Activated CD4-positive, alpha-beta T cell treated with anti-CD3 and anti-CD28 coated beads for 48 hours (primary cell): ENCODE data around the gene SLC7A1.

Experiments
- DNase-seq: peaks from one replicate; pipeline ENCODE4 v3.0.0-alpha.2; 2020

SLC7A1 gene

DNA sequence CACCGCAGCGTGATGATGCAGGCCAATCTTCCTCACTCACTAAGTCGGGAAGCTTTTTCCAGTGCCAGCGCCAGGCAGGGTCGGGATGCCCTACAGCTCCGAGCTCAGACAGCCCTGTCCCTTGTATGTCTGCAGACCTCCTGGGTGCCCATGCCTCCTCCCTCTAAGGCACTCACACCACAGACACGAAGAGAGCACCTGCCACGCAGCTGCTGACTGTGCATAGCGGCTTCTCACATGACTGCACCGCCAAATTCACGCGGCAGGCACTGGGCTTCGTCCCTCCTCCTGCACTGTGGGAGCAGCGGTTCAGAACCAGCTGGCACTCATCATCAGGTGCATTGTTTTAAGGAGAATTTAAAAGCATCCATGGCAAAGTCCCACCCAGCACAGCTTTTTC, 88.1 kb downstream of the SLC7A1 start:
- DNase-seq, result no peak

DNA sequence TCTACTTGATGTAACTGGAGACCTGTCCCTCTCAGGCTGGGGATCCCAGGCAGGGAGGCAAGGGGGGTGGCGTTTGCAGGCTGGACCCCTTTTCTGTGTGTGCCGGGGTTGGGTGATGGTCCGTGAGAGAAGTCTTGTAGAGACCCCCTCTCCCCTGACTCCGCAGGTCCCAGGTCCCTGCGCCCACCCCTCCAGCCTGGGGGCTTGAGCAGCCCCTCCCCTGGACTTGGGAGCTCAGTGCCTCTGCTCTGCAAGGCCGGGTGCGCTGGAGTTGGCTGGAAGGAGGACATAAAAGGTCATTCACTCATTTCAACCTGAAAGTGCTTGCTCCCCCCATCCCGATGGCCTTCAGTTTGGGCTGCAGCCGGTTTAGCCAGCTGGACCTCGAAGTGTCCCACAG, 89.5 kb downstream of the SLC7A1 start:
- DNase-seq, result no peak

DNA sequence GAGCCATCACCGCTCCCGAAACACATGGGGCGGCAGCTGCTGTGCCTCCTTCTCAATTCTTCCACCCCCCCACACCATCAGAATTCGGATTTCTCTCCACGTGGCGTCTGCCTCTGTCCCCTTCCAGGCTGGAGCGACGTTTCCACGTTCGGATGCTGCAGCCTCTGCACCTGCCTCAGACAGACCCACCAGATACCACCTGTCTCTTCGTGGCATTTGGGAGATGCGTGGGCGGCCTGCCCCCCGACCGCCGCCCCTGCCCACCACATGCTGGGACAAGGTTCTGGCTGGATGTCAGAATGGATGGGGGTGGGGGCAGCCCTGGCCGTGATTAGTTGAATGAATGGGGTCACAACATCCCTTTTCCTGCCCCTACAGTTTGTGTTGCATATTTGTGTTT, 90.0 kb downstream of the SLC7A1 start:
- no peak for DNase-seq

DNA sequence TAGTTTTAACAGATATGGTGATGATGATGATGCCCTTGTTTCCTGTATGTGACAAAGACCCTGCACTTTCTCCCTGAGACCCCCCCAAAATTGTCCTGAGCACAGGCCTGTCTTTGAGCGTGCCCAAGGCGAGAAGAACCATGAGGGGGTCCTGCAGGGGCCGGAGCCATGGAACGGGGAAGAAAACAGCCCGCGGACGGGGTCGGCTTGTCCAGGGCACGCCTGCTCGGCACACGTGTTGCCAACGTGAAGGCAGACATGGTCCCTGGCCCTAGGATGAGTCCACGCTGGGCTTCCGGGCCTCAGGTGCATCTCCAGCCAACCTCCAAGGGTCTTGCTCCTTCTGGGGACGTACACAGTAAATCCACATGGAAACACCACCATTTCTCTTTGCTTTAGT, 90.8 kb downstream of the SLC7A1 start:
- DNase-seq, result no peak

DNA sequence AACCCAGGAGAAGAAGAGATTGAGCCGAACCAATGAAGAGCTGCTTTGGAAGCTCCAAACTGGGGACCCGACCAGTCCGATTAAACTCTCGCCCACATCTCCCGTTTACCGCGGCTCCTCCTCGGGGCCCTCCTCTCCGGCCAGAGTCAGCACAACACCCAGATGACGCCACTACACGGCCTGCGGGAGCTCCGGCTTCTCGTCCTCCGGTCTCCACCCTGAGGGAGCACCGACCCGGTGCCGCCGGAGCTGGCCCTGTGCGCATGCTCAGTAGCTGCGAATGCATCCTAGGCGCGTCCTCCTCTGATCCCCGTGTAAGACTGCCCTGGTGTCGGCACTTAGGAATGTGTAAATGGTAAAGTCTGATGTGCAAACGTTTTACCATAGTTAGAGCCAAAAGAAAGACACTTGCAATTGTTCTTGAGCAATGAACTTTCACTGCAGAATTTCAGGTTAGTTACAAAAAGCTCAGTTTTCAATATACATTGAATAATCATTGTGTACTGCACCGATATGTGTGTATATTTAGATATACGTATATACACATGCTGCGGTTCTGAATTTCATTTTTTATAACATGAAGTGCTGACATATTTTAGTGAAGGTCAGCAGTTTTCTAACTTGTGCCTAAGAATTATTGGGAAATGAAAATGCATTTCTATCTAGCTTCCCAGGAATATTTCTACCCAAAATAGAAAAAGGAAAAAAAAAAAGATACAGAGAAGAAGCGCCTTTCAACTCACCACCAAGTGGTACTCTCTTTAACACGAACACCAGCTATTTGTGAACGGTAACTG, 92.2 kb downstream of the SLC7A1 start:
- DNase-seq, result no peak

DNA sequence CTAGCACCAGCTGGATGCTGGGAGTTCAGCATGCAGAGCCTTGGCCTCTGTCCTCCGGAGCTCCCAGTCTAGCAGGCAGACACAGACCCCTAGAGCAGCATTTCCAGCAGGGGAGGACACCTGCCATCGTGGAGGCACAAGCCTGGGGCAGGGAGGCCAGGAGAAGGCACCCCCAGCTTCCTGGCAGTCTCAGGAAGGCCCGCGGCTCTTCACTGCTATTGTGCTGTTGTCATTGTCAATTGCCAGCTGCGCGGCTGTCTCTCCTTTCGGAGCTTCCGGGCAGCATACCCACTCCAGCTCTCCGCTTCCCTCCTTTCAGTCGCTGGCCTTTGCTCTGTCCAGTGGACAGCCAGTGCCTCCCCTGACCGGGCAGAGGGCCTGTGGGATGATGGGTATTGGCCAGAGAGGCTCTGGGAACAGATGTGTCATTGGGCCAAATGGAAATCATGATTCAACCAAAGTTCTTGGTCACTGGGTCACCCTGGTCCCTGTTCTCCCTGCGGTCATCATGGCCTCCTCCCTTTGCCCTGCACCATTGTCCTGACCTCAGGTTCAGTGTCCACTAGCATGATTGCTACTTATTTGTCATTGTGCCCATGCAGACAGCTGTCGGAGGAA, 93.0 kb downstream of the SLC7A1 start:
- no peak for DNase-seq

DNA sequence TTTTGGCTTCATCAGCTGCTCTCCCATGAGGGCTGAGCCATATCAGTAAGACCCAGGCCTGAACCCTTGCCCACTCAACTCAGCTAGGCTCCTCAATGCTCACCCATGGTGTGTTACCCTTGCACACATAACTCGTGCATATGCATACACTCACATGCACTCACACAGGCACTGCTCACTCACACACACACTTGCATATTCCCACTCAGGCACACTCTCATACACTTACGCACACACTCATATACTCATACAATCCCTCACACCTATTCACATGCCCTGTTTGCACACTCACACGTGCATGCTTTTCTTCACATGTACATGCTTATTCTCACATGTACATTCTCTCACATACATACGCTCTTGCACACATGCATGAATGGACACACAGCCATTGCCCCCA, 93.8 kb downstream of the SLC7A1 start:
- no peak for DNase-seq

DNA sequence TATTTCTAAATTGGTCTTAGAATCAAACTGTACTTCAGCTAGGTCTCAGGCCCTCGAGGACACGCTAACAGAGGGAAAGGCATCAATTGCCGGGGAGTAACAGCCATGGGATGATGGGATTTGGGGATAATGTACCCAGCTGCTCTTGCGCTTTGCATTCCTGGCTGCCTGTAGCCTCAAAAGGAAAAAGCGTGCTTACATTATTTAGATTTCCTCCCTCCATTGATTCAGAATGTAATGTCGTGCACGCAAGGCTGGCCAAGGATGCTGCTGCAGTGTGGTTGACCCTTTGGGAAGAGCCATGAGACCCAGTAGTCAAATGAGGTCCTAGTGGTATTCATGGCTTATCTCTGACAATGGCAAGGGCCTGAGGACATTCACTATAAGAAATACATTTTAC, 95.1 kb downstream of the SLC7A1 start:
- no peak for DNase-seq

DNA sequence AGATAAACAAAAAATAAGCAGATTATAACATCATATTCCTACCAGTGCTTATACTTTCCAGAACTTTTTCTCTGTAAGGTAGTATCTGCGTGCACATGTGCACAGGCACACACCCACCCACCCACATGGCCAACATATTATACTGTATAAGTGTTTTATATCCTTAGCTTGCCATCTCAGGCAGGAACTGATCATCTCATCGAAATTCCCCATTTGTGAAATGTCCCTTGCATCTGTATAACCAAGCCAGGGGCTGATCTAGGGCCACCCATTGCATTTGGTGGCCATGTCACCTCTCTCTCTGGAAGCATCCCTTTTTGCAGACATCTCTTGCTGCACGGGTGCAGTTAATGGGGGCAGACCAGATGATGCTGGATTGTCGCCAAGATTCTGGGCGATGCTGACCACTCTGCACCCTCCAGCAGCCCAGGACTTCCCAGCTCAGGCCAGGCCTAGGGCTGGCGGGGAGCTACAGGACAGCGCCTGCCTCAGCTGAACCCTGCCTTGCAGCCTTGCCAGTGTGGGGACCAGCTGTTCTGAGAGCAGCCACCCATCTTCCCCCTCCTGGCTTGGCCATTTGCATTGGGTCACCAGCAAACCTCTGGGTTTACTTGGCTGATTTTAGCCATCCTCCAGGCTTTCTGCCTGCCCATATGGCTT, 95.9 kb downstream of the SLC7A1 start:
- DNase-seq, result no peak

DNA sequence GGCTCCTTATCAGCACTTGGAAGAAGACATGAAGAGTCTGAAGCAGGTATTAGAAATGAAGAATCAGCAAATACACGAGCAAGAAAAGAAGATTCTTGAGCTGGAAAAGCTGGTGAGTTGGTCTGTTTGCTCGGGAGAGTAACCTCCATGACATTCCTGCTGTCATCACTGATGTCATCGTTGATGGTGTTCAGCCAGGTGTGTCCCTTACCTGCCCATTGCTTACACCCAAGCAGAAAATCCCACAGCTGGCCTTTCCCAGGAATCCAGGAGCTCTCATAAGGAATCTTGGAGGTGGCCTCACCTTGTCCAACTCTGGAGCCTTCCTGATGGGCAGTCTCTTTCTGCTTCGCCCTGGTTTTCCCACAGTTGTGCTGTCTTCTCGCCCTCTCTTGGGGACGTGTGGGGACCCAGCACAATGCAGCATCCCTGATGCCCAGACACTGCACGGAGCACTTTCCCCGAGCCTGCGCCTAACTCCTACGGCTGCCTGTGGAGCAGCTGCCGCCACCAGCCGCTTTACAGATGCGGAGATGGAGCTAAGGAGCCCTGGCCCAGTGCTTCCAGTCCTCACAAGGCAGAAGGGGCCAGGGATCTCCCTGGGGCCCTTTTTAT, 97.0 kb downstream of the SLC7A1 start:
- DNase-seq, result no peak

DNA sequence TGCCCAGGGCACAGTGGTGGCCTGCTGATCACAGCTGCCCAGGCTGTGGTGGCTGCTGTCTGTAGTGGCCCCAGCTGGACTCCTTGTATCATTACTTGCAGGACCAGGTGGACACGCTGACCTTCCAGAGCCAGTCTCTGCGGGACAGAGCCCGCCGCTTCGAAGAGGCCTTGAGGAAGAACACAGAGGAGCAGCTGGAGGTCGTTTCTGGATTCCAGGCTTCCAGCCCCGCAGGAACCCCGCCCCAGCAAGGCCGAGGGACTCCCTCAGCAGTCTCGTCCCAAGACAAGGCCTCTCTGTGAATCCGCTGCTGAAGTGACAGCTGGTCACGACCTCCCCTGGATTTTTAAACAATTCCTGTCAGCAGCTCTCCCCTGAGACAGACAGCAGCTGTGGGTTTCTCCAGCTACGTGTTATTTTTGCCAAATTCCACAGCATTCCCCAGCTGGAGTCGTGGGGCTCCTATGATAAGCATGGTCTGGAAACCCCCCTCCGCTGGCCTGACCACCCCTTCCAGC, 98.3 kb downstream of the SLC7A1 start:
- no peak for DNase-seq

DNA sequence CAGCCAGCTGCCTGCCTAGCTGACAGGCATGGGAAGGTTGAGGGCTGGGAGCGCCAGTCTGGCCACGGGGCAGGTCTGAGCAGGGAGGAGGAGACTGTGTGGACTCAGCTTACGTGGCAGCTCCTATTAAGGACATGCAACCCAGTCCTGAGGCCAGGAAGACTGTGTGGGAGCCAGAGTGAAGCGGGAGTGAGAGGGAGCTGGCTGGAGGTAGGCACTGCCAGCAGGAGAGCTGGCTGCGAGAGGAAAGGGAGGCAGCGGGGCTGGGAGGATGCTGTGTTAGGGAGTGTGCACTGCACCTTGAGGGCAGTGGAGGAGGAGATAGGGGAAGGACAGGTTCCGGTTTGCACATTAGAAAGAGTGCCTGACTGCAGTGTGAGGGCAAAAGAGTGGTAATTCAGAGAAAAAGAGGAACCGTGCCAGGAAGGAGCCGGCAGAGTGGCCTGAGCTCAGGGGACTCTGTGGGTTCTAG, 99.2 kb downstream of the SLC7A1 start:
- no peak for DNase-seq

DNA sequence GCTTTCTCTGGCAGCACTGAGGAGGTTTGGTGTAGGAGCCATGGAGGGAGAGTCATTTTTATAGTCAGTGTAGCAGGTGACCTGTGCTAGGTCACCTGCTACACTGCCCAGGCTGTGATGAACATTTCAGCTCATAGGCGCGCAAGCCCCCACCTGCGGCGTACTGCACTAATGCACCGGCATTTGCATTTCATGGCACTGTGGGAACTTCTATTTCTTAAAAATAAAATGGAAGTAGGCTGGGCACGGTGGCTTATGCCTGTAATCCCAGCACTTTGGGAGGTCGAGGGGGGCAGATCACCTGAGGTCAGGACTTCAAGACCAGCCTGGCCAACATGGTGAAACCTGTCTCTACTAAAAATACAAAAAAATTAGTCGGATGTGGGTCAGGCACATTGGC, 101.0 kb downstream of the SLC7A1 start:
- DNase-seq, result no peak

DNA sequence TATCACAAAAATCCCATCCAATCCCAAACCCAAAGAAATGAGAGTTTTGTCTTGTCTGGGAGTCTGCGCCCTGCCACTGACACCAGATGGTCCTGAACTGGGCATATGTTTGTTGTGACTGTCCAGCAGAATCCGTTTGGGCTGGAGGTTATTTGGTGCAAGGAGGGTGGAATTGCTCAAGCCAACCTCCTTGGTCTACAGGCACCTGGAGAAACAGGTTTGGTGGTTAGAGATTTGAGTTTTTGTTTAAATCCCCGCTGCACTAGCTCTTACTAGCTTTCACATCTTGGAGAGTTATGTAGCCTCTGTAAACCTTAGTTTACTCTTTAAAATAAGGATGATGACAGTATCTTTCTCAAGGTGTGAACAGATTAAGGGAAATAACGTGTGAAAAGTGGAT, 101.7 kb downstream of the SLC7A1 start:
- DNase-seq, result no peak

DNA sequence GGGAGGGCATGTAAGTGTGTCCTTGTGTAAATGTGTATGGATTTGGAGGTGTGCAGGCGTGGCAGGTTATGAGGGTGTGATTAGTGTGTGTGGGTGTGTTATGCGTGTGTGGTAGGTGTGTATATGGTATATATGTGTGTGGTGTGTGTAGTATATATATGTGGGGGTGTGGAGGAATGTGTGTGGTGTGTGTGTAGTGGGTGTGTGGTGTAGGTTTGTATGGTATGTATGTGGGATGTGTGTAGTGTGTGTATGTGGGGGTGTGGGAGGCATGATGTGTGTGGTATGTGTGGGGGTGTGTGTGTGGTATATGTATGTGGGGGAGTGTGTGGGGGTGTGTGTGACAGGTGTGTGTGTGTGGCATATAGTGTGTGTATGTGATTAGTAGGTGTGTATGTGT, 104.2 kb downstream of the SLC7A1 start:
- DNase-seq, result no peak

DNA sequence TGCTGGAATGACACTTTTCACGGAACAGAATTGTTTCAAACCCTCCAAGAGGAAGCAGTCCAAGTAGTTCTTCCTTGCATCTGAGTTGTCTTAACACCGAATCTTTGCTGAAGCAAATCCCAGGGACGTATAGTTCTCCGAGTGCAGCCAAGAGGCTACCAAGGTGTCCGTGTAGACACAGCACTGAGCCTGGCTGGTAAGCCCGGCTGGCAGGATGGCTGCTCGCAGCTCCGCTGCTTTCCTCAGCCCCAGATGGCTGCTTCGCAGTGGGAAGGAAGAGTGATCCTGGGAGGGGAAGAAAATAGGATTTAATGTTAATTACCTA, 105.0 kb downstream of the SLC7A1 start:
- no peak for DNase-seq

DNA sequence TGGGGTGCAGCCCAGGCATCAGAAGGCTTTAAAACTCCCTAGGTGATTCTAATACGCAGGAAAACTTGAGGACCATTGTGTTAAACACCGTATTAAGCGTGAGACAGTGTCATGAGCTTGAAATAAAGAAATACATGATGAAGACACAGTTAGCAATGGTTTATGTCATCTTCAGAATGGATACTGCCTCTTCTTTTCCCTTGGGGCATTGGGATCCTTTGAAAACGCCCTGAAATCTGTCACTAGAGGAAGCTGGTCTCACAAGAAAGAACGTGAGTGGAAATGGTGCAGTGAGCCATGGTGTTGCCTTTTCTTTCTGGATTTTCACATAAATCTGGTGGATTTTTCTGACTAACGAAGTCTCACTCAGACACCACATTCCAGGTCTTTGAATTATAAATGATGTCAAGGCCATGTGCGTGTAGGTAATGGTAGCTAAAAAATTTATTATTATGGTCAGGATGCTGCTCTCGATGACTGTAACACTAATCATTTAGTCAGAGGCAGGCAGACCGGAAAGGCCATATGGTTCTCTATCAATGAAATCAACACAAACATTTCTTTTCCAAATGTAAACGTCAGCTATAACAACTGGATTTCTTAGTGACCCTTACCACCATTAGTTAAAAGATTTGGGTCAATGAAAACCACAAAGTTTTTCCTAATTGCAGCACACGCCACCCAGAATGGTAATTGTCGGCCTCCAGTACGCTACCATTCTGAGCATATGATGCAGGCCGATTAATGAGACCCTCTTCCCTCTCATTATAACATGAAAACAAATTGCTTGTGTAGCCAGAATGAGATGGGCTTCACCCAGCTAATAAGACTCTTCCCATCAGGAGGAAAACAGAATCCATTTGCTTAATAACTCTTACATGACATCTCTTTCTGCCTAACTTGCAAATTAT, 105.6 kb downstream of the SLC7A1 start:
- DNase-seq, result no peak

DNA sequence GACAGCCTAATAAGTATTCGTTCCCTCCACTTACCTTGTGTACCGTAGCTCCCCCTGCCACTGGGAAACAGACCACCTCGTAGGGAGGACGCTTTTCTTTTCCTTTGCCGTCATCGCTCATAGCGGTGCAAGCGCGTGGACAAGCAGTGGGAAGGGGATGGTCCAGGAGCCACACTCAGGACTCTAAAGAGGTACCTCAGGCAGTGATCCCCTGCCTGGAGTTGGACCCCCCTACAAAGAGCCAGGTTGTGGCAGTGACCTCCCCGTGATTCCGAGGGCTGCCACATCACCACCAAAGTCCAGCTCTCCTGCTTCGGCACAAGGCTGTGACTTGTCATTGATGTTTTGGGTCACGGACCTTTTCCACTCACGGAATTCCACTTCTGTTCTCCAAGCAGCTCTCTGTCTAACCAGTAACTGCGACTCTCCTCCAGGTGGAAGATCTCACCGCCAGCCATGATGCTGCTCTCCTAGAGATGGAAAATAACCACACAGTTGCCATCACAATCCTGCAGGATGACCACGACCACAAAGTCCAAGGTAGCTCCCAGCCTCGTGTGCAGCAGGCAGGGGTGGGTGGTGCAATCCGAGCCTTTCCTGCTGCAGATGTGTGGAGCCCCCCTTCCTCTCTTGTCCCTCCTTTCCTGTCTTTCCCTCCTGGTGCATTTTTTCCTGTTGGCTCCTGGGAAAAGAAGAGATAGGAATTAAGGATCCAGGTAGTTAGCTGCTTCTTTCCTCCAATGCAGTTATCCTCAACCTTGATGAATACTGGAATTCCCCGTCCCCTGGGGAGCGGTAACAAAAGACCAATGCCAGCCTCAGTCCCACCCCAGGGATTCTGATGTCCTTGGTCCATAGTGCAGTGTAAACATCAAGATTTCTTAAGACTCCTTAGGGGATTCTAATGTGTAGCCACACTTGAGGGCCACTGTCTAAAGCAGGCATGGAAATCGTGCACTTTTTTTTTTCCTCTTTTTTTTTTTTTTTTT, 107.7 kb downstream of the SLC7A1 start:
- DNase-seq, result no peak

DNA sequence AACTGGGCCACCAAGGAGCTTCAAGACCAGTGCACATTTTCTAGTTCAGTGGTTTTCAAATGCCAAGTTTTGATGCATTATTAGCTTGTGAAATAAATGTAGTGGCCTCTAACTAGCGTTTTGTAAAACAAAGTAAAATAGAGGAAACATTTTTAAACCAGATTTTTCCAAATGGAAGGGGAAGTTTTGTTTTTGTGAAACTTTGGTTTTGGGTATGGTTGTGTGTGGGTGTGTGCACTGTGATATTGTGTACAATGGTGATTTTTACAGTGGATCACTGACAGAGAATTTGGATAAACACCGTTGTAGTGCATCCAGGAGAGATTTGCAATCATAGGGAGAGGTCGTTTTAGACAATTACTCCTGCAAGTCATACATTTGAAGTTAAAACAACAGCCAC, 108.9 kb downstream of the SLC7A1 start:
- DNase-seq, result no peak

DNA sequence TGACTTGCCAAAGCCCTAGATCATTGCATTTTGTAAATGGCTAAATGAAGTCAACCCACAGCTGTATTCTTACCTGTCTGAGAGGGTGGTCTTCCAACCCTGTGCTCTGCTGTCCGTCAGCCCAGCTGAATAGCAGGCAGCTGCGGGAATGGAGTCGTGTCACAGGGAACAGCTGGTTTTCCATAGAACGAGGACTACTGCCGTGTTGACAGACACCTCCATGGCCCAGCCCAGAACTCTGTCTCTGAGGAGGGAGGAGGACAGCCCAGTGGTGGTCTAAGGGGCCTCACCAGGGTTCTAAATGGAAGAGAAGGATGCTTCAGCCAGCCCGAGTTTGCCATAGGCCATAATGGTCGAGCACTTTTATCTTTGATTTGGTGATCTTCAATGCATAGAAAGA, 110.7 kb downstream of the SLC7A1 start:
- no peak for DNase-seq

DNA sequence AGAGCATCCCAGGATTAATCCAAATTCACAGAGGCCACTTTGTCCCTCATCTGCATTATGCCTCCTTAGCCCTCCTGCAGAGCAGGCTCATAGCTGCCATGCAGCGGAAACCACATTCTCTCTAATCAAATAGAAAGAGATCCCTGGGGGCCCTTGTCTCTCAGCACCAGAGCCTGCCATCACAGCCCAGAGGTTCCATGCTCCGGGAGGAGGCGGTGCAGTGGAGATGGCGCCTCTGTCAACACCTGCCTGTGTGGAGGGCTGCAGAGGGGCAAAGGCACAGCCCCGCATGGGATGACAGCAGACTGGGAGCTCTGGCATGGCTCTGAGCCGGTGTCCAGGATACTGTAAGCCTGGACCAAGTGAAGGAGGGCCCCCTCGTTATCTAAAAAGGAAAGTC, 111.3 kb downstream of the SLC7A1 start:
- DNase-seq, result no peak
